PFSK-1 (cell line): ENCODE measurements around the gene FOXP4.
A peak's percentile ranks its signal among the peaks of the same experiment; 100 is the strongest.

Experiments used
- FOXP2 ChIP-seq: optimal IDR thresholded peaks from 2 replicates; pipeline ENCODE3; 2011; ENCODE audit warnings: borderline replicate concordance, control low read depth, inconsistent platforms; ENCODE audit not compliant: insufficient read depth; ENCODE audit errors: extremely low read length, extremely low read depth
- POLR2AphosphoS5 ChIP-seq: IDR thresholded peaks from 2 replicates; pipeline ENCODE4 v1.6.1; 2012; ENCODE audit warnings: low read depth, mild to moderate bottlenecking, control low read depth, low read length, moderate library complexity
- REST ChIP-seq, 2 experiments: IDR thresholded peaks; 2 replicates each; pipeline versions ENCODE4 v1.6.1 to v1.8.0; 2011 to 2012; ENCODE audit warnings: low read depth in 2 of 2, low read length in 2 of 2, control low read depth in 1 of 2, inconsistent platforms in 1 of 2, mild to moderate bottlenecking in 1 of 2, moderate library complexity in 1 of 2; ENCODE audit not compliant: insufficient read depth in 1 of 2
- SIN3A ChIP-seq: IDR thresholded peaks from 2 replicates; pipeline ENCODE4 v1.6.1; 2012; ENCODE audit warnings: mild to moderate bottlenecking, low read length, moderate library complexity, borderline replicate concordance; ENCODE audit not compliant: insufficient read depth
- TAF1 ChIP-seq: IDR thresholded peaks from 2 replicates; pipeline ENCODE4 v1.6.1; 2012; ENCODE audit warnings: low read length, control low read depth, borderline replicate concordance; ENCODE audit not compliant: insufficient read depth

Gene FOXP4

GRCh38 chr6:41636833-41637193 is 90.6 kb downstream of the FOXP4 start:
- peak; percentile 59 for TF ChIP-seq FOXP2
- TF ChIP-seq POLR2AphosphoS5, result no peak

GRCh38 chr6:41637194-41638001 is 91.2 kb downstream of the FOXP4 start:
- TF ChIP-seq TAF1 (no peak), SIN3A (no peak), FOXP2 (no peak), REST (IDR thresholded peaks at IDR 0.05; ENCODE audit: insufficient read depth in 1 of 2, low read depth in 2 of 2, low read length in 2 of 2) (no peak), POLR2AphosphoS5 (no peak)

- TF ChIP-seq SIN3A (no peak; the same call in 1 of the 2 replicates), FOXP2 (peak; percentile 24), TAF1 (peak; percentile 20; the same call in 1 of the 2 replicates), POLR2AphosphoS5 (peak; percentile 54; the same call in 1 of the 2 replicates), REST (IDR thresholded peaks at IDR 0.05; ENCODE audit: insufficient read depth in 1 of 2, low read depth in 2 of 2, low read length in 2 of 2) (no peak)
Measured at GRCh38 chr6:41638002-41638934, 92.1 kb downstream of the FOXP4 start, which contains the start of gene MDFI. TSS of gene MDFI (plus strand) at chr6:41638468. CDS start at chr6:41638750, 282 bp downstream.

- TF ChIP-seq SIN3A, result no peak
- TF ChIP-seq TAF1, result no peak
- TF ChIP-seq POLR2AphosphoS5, result no peak; the same call in none of the 2 replicates
- no peak for TF ChIP-seq REST (IDR thresholded peaks at IDR 0.05; ENCODE audit: insufficient read depth in 1 of 2, low read depth in 2 of 2, low read length in 2 of 2)
- no peak for TF ChIP-seq FOXP2
Measured at GRCh38 chr6:41638935-41639808, 93.0 kb downstream of the FOXP4 start.
